ENCODE results near the gene MDP1. TPM values are rescaled to one million over a fixed set of nuclear protein-coding genes. Genes with fewer than 3 reads are reported as not detected.

MDP1 gene
- total RNA-seq, 6 experiments from 2014 or later = 9.8 to 14.4 (median 12.3) TPM

DNA sequence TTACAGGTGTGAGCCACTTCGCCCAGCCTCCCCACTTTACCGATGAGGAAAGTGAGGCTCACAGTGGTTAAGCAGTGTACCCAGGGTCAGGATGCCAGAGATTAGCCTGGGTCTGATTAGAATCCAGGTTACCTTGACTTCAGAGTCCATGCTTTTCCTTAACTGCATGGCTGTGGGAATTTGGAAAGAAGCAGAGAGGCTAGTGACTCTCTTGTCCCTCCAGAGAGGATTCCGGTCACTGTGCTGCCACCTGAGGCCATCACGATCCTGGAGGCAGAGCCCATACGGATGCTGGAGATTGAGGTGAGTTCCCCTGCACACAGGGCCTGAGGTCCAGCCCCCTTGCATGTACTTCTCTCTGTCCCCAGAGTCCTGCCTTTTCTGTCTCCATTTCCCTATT lies 39.3 kb downstream of the MDP1 start:
- peaks cover 13% of the 10 kb centered on the region for H3K36me3 Mint-ChIP-seq (ENCODE audit: low read depth)
- no peak overlapping the region for H3K27ac Mint-ChIP-seq
- no peak for DNase-seq
- TF ChIP-seq, protein P1, sequence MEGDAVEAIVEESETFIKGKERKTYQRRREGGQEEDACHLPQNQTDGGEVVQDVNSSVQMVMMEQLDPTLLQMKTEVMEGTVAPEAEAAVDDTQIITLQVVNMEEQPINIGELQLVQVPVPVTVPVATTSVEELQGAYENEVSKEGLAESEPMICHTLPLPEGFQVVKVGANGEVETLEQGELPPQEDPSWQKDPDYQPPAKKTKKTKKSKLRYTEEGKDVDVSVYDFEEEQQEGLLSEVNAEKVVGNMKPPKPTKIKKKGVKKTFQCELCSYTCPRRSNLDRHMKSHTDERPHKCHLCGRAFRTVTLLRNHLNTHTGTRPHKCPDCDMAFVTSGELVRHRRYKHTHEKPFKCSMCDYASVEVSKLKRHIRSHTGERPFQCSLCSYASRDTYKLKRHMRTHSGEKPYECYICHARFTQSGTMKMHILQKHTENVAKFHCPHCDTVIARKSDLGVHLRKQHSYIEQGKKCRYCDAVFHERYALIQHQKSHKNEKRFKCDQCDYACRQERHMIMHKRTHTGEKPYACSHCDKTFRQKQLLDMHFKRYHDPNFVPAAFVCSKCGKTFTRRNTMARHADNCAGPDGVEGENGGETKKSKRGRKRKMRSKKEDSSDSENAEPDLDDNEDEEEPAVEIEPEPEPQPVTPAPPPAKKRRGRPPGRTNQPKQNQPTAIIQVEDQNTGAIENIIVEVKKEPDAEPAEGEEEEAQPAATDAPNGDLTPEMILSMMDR (IDR thresholded peaks at IDR 0.05) = no peak
- no peak overlapping the region for H3K4me3 Mint-ChIP-seq
- H3K4me1 Mint-ChIP-seq (ENCODE audit: low read depth) = peaks cover 16% of the 10 kb centered on the region
- H3K9me3 Mint-ChIP-seq = no peaks in the 10 kb centered on the region
- peaks cover 8% of the 10 kb centered on the region for H3K27me3 Mint-ChIP-seq (ENCODE audit: insufficient read depth)

DNA sequence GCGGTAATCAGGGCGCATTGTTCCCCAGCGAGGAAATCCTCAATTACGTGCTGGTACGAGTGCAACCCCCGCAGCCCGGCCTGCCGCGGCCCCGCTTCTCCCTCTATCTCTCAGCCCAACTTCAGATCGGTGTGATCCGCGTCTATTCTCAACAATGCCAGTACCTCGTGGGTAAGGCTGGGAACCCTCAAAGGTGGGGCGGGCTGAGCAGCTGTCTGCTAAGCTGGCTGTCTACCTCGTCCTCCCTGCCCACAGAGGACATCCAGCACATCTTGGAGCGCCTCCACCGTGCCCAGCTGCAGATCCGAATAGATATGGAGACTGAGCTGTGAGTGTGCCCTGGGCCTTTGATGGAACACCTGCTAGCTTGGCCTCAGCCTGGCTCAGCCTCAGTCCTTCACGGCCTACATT lies 43.0 kb downstream of the MDP1 start:
- no peaks in the 10 kb centered on the region for H3K9me3 Mint-ChIP-seq
- no peak overlapping the region for H3K27ac Mint-ChIP-seq
- H3K36me3 Mint-ChIP-seq (ENCODE audit: low read depth) = peaks cover 5% of the 10 kb centered on the region; the same call in 1 of the 2 replicates
- TF ChIP-seq, protein P1 (IDR thresholded peaks at IDR 0.05) = no peak
- H3K4me3 Mint-ChIP-seq = no peak overlapping the region
- peaks cover 6% of the 10 kb centered on the region for H3K27me3 Mint-ChIP-seq (ENCODE audit: insufficient read depth)
- DNase-seq = no peak
- no peaks in the 10 kb centered on the region for H3K4me1 Mint-ChIP-seq (ENCODE audit: low read depth)

DNA sequence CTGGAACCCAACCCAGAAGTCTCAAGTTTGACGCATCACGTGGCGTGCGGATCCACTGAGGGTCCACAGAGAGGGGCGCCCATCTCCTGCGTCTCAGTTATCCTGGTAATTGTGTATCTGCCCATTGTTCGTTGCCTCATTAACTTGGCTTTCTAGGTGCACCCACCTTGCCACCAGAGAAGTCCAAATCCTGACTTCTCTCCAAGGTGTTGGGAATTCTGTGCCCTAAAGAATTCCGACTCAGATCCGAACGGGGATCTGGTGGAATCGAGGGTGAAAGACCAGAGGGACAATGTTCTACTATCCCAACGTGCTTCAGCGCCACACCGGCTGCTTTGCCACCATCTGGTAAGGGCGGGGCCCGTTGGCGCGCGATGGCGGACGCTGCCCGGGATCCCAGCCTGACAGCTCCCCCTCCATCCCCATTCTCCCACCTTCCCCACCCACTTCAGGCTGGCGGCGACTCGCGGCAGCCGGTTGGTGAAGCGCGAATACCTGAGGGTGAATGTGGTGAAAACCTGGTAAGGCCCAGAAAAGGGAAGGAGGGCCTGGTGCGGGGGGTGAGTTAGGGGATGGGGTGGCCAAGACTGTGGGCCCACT lies 43.5 kb downstream of the MDP1 start:
- H3K36me3 Mint-ChIP-seq (ENCODE audit: low read depth) = peaks cover 8% of the 10 kb centered on the region; the same call in 1 of the 2 replicates
- no peaks in the 10 kb centered on the region for H3K4me1 Mint-ChIP-seq (ENCODE audit: low read depth)
- H3K4me3 Mint-ChIP-seq = no peak overlapping the region
- H3K27me3 Mint-ChIP-seq (ENCODE audit: insufficient read depth) = peaks cover 6% of the 10 kb centered on the region
- no peak overlapping the region for H3K27ac Mint-ChIP-seq
- TF ChIP-seq, protein P1 (IDR thresholded peaks at IDR 0.05) = no peak
- DNase-seq = no peak
- no peaks in the 10 kb centered on the region for H3K9me3 Mint-ChIP-seq

DNA sequence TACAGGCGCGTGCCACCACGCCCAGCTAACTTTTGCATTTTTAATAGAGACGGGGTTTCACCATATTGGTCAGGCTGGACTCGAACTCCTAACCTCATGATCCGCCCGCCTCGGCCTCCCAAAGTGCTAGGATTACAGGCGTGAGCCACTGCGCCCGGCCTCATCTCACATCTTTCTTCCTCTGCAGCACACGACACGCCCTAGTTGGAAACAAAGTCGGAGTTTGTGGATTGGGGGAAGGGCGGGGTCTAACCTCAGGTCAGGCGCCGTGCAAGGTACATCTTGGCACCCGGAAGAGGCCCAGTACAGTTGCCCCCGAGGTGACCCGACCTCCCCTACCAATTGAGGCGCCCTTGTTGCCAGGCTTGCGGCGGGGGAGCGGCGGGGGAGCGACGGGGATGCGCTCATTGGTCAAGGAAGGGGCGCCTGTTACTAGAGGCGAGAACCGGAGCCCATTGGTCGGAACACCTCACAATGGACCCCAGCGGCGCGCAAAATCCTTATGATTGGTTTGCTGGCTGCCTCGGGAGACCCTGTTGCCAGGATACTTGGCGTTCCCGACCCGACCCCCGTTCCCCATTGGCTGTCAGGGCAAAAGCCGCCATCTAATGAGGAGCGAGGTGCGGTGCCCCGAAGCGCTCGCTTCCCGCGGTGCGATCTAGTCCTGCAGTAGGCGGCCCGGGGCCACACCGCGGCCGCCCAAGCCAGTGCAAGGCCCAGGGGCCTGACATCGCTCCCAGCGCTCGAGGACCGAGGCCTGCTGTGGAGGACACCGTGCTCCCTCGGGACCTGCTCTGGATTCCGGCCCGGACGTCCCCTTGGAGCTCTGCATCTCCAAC lies 44.2 kb downstream of the MDP1 start, which contains the start of gene REC8:
REC8 (plus strand) TSS at position 659 of the 839 bp plus-strand sequence. CDS start 473 bp downstream, outside the sequence.
- peaks cover 10% of the 10 kb centered on the region; the same call in 1 of the 2 replicates for H3K36me3 Mint-ChIP-seq (ENCODE audit: low read depth)
- TF ChIP-seq, protein P1 (IDR thresholded peaks at IDR 0.05) = no peak
- no peak within 1 kb of the TSS for H3K4me3 Mint-ChIP-seq
- H3K27me3 Mint-ChIP-seq (ENCODE audit: insufficient read depth) = peaks cover 5% of the 10 kb centered on the region
- DNase-seq = no peak
- no peaks in the 10 kb centered on the region for H3K9me3 Mint-ChIP-seq
- H3K27ac Mint-ChIP-seq = no peak within 1 kb of the TSS
- H3K4me1 Mint-ChIP-seq (ENCODE audit: low read depth) = no peaks in the 10 kb centered on the region

DNA sequence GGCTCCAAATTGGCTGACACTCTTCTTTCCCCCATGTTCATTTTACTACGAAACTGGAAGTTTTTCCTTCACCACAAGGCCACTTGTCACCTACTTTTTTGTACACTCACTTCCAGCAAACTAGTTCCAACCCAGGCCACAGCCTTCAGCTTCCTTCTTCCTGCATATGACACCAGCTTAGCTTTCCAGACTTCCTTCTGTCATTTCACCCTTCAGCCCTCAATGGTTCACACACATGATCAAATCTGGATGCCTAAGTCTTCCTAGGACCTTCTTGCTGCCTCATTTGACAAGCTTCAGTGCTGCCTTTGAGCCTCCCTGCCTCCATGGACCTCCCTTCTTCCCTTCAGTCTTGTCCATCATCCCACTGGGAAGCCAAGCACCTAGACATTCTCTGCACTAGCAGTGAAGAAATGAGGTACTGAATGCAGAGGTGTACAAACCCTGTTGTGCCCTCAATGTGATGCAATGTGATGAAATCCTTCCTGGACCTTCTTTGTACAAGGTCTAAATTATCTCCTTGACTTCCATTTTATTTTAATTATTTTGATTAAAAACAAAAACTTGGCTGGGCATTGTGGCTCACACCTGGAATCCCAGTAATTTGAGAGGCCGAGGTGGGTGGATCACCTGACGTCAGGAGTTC lies 48.3 kb downstream of the MDP1 start:
- no peak overlapping the region for H3K4me3 Mint-ChIP-seq
- DNase-seq = no peak
- TF ChIP-seq, protein P1 (IDR thresholded peaks at IDR 0.05) = no peak
- H3K27ac Mint-ChIP-seq = no peak overlapping the region
- H3K4me1 Mint-ChIP-seq (ENCODE audit: low read depth) = peaks cover 6% of the 10 kb centered on the region; the same call in 1 of the 2 replicates
- H3K27me3 Mint-ChIP-seq (ENCODE audit: insufficient read depth) = no peaks in the 10 kb centered on the region; the same call in 1 of the 2 replicates
- no peaks in the 10 kb centered on the region for H3K9me3 Mint-ChIP-seq
- peaks cover 14% of the 10 kb centered on the region; the same call in 1 of the 2 replicates for H3K36me3 Mint-ChIP-seq (ENCODE audit: low read depth)
